ENCODE measurements around the gene PLPP4. TPM values are rescaled to one million over a fixed set of nuclear protein-coding genes. Genes with fewer than 3 reads are reported as not detected.

PLPP4 gene
- total and polyA plus RNA-seq, 10 of the 15 experiments (the other 5 are each of a cell fraction or from before 2014, with no cell fraction given), result 0.08 to 3.1 (median 0.26) TPM; not detected in 3

DNA sequence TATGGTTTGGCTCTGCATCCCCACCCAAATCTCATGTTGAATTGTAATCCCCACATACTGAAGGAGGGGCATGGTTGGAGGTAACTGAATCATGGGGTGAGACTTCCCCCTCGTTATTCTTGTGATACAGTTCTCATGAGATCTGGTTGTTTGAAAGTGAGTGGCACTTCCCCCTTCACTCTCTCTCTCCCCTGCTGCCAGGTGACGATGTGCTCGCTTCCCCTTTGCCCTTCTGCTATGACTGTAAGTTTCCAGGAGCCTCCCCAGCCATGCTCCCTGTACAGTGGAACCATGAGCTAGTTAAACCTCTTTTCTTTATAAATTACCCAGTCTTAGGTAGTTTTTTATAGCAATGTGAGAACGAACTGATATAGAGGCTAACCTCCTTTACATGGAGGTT, 16.6 kb downstream of the PLPP4 start (continued):
- TF ChIP-seq ZBTB11 (CRISPR knock-in tag; IDR thresholded peaks at IDR 0.05), result no peak
- peak; percentile 48; the same call in 1 of the 2 replicates for TF ChIP-seq NR2F1 (conservative IDR thresholded peaks at IDR 0.05)

- H3K4me2 ChIP-seq (ENCODE audit: control insufficient read depth, insufficient read depth), result no peak overlapping the region
- RAD21 ChIA-PET (ENCODE audit: unreplicated experiment), result no interaction called here
- no peak overlapping the region for H2AFZ ChIP-seq (ENCODE audit: control insufficient read depth, low read depth, low read length)
- no peak for DNase-seq (ENCODE audit: low read depth, low spot score)
- in situ Hi-C loops (cut with MboI), result no loop called here
- TF ChIP-seq RAD21 (IDR thresholded peaks at IDR 0.05; ENCODE audit: insufficient read depth, low read depth, low read length) (no peak), NFYA (IDR thresholded peaks at IDR 0.05; ENCODE audit: borderline replicate concordance, low read depth, low read length) (no peak), MLLT1 (IDR thresholded peaks at IDR 0.05) (no peak), POLR2AphosphoS2 (IDR thresholded peaks at IDR 0.05; ENCODE audit: low read depth, low read length) (no peak), ZNF24 (IDR thresholded peaks at IDR 0.05) (no peak), TARDBP (IDR thresholded peaks at IDR 0.05; ENCODE audit: borderline replicate concordance) (no peak), TBL1XR1 (IDR thresholded peaks at IDR 0.05; ENCODE audit: low read depth, low read length) (no peak), BACH1 (IDR thresholded peaks at IDR 0.05; ENCODE audit: borderline replicate concordance) (no peak), BRCA1 (IDR thresholded peaks at IDR 0.05; ENCODE audit: low read depth, low read length) (no peak), SRF (IDR thresholded peaks at IDR 0.05; ENCODE audit: low read depth in 2 of 2, low read length in 2 of 2) (no peak), CHD4 (IDR thresholded peaks at IDR 0.05) (no peak), SKIL (IDR thresholded peaks at IDR 0.05; ENCODE audit: low read depth, poor library complexity, severe bottlenecking) (no peak), BCL11A (IDR thresholded peaks at IDR 0.05; ENCODE audit: low read depth, low read length) (no peak), MYB (IDR thresholded peaks at IDR 0.05; ENCODE audit: borderline replicate concordance, low read depth, low read length) (no peak)
- H3K27me3 ChIP-seq (replicated peaks in 1 of 2; ENCODE audit: control insufficient read depth in 2 of 2, insufficient read depth in 2 of 2, low read length in 1 of 2), result no peaks in the 10 kb centered on the region
- POLR2A ChIA-PET, result no interaction called here
- no peaks in the 10 kb centered on the region for H3K36me3 ChIP-seq (ENCODE audit: control insufficient read depth in 2 of 2, insufficient read depth in 2 of 2, low read length in 1 of 2)
- H3K9me3 ChIP-seq (replicated peaks; ENCODE audit: control insufficient read depth, insufficient read depth, low read length), result no peaks in the 10 kb centered on the region; the same call in 2 of the 3 replicates
- no peak for FAIRE-seq
- H3K4me1 ChIP-seq (ENCODE audit: control insufficient read depth, insufficient read depth, low read length), result no peaks in the 10 kb centered on the region
- no peak overlapping the region for H3K9ac ChIP-seq (ENCODE audit: control insufficient read depth, insufficient read depth, low read length)
- WGBS (ENCODE audit: insufficient coverage, insufficient replicate concordance, low lambda C conversion rate, missing lambda C conversion rate), result 0% methylated on average over 1 of the region's 1 CpG
- SMC1A ChIA-PET (ENCODE audit: uncharacterized antibody, unreplicated experiment), result interaction anchor here (0.8 kb wide), 1 partner anchor 51 kb away, joined by 5 read pairs; no protein-coding TSS in a partner anchor
- H3K27ac ChIP-seq (ENCODE audit: control insufficient read depth, insufficient read depth), result no peak overlapping the region
- intact Hi-C loops (cut with micrococcal nuclease; ENCODE audit: unreplicated experiment), result no loop called here
- CTCF ChIA-PET, result interaction anchor here (0.6 kb wide), 1 partner anchor 8 kb away, joined by 3 read pairs; no protein-coding TSS in a partner anchor
- no peak overlapping the region for H3K4me3 ChIP-seq
- no peak for ATAC-seq
- no TSS peak for BruUV-seq (replicated peaks)
- no peaks in the 10 kb centered on the region for H4K20me1 ChIP-seq (ENCODE audit: control insufficient read depth, insufficient read depth)
- no peaks in the 10 kb centered on the region for H3K79me2 ChIP-seq (ENCODE audit: control insufficient read depth, insufficient read depth, low read length)
Observed at GRCh38 chr10:120474956-120475355, 17.9 kb downstream of the PLPP4 start.

Data from GM12878 (cell line).